ENCODE data around the gene STXBP6.

DNA sequence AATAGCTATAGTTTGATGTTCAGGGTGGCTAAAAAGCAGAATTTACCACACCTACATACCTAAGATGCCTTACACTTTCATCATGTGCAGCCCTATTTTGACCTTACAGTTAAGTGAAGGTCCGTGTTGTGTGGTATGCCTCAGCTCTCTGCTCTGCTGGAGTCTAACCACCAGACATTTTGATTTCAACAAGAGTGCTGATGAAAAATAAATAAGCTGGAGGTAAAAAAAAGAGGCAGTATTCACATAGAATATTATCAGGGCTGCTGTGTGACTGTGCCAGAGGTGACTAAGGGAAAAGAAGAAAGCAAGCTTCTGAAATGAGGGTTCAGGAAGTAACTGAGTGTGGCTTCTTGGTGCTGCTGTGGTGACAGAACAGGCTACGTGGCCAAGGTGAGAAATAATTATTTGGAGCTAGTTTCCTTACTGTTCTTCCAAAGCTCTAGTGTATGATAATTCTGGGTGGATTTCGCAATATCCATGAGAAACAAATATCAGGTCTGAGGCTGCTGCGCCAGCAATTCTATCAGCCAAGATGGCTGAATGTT, 188.8 kb downstream of the STXBP6 start:
- TF ChIP-seq CTCF (IDR thresholded peaks at IDR 0.05 in 4 of 5, conservative IDR thresholded peaks at IDR 0.05 in 1 of 5): no peak
- no peak for TF ChIP-seq POLR2A (IDR thresholded peaks at IDR 0.05)
